Activated CD4-positive, alpha-beta T cell treated with anti-CD3 and anti-CD28 coated beads, Interleukin-2, amount 10 ng/mL, durations not matched to agents 24 days and 14 days (primary cell): Measurements from ENCODE around the gene UGT1A3. TPM values are rescaled to one million over a fixed set of nuclear protein-coding genes. Genes with fewer than 3 reads are reported as not detected.
"Not testable (repeated sequence)": the region's sequence is repeated elsewhere in the genome, so short reads cannot be mapped to it uniquely, and the experiment has no call there.

Experiments
- DNase-seq: peaks from one replicate; pipeline ENCODE4 v3.0.0; 2022
- H3K27ac Mint-ChIP-seq: one replicate; pipeline ENCODE4 v1.8.0; 2022; ENCODE audit warnings: mild to moderate bottlenecking, mixed read lengths
- H3K27me3 Mint-ChIP-seq: one replicate; pipeline ENCODE4 v1.8.0; 2022; ENCODE audit warnings: mixed read lengths
- H3K36me3 Mint-ChIP-seq: one replicate; pipeline ENCODE4 v1.8.0; 2022; ENCODE audit warnings: low read depth, mild to moderate bottlenecking, mixed read lengths
- H3K4me1 Mint-ChIP-seq: one replicate; pipeline ENCODE4 v1.8.0; 2021; ENCODE audit warnings: mixed read lengths
- H3K4me3 Mint-ChIP-seq: one replicate; pipeline ENCODE4 v1.8.0; 2022; ENCODE audit warnings: mild to moderate bottlenecking, moderate library complexity, mixed read lengths
- H3K9me3 Mint-ChIP-seq: one replicate; pipeline ENCODE4 v1.8.0; 2021; ENCODE audit warnings: mixed read lengths
- intact Hi-C: fragments of 100-400 bp; cut with micrococcal nuclease; formaldehyde crosslinking; loops from one replicate; pipeline ENCODE4 v1.15.1; 2023
- total RNA-seq: library from RNA; stranded (reverse); gene quantifications from 2 replicates; pipeline ENCODE4 v1.2.3, GENCODE V29; 2022

The UGT1A3 gene
- total RNA-seq, 1 donor from 2014 or later = not detected

DNA sequence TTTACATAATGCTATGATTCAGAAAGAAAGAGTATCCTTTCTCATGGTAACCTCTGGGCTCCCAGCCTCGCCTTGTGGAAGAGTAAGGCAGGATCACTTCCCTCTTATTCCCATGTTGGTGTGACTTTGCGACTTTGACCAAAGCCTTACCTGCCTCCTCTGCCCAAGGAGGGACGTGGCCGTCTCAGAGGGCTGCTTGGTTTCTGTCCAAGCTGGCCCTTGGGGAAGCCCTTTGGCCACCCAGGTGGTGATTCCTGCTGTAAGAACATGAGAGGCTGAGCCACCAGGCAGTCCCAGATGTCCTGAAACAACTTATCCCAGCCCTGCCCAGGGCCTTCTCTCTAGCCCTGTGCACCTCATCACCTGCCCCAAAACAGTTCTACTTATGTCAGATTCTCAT lies 30.1 kb upstream of the UGT1A3 start:
- H3K27me3 Mint-ChIP-seq = peaks cover 23% of the 10 kb centered on the region
- no peaks in the 10 kb centered on the region for H3K9me3 Mint-ChIP-seq
- intact Hi-C loops = no loop called here
- H3K4me1 Mint-ChIP-seq = no peaks in the 10 kb centered on the region
- no peak overlapping the region for H3K4me3 Mint-ChIP-seq
- H3K27ac Mint-ChIP-seq = no peak overlapping the region
- no peaks in the 10 kb centered on the region for H3K36me3 Mint-ChIP-seq
- DNase-seq = no peak

DNA sequence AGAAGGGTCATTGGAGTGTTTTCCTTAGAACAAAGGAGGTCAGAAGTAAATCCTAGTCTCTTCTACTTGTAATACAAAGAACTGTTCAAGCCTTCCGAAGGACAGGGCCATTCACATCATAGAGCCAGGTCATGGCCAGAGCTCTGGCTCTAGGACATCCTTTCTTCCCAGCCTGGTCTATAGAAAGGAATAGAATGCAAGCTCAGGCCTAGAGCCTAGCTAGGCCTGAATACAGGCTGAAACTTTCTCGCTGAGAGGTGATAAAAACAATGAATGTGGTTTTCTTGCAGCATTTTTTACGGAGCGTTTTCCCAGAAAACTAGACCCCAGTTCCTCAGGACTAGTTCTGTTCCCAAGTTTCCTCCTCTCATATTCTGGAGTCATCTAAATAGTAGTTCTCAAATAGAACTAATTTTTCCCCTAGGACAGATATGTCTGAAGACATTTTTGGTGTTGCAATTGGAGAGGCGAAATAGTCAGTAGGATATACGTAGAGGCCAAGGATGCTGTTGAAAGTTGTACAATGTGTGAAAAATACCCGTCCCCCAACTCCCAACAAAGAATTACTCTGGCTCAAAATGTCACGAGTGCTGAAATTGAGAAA lies 29.3 kb upstream of the UGT1A3 start:
- H3K27me3 Mint-ChIP-seq = peaks cover 25% of the 10 kb centered on the region
- H3K4me1 Mint-ChIP-seq = no peaks in the 10 kb centered on the region

DNA sequence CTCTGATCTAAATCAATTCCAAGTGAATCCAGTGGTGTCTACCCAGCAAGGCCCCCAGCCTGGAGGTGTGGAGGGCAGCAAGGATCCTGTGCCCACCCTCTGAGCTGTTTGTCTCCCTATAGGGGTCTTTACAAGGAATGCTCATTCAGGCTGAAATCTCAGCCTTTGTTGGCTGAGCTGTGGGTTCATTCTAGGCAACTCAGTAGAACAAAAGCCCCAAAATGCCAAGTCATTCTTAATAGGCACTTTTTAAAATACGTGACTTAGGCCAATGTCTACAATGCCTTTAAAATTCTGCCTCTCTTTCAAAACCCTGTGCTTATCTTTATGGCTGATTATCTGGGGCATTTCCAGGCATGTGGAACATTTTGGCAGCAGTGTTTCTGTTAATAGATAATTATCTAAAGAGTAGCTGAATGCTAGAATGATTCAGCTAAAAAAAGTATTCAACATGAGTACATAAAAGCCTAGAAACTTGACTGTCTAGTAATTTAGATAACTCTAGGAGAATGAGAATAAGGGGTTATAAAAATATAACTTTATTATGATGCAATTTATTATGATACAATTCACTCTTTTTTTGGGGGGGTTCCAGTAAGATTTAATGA lies 28.7 kb upstream of the UGT1A3 start:
- Mint-ChIP-seq H3K36me3 (no peaks in the 10 kb centered on the region), H3K27me3 (peaks cover 26% of the 10 kb centered on the region), H3K9me3 (no peaks in the 10 kb centered on the region), H3K27ac (no peak overlapping the region), H3K4me1 (no peaks in the 10 kb centered on the region), H3K4me3 (no peak overlapping the region)
- DNase-seq = no peak
- intact Hi-C loops = no loop called here

More for the DNA sequence above, 29.3 kb upstream of the UGT1A3 start:
- intact Hi-C loops = no loop called here
- DNase-seq = no peak
- H3K36me3 Mint-ChIP-seq = no peaks in the 10 kb centered on the region
- no peak overlapping the region for H3K4me3 Mint-ChIP-seq
- no peak overlapping the region for H3K27ac Mint-ChIP-seq
- no peaks in the 10 kb centered on the region for H3K9me3 Mint-ChIP-seq

DNA sequence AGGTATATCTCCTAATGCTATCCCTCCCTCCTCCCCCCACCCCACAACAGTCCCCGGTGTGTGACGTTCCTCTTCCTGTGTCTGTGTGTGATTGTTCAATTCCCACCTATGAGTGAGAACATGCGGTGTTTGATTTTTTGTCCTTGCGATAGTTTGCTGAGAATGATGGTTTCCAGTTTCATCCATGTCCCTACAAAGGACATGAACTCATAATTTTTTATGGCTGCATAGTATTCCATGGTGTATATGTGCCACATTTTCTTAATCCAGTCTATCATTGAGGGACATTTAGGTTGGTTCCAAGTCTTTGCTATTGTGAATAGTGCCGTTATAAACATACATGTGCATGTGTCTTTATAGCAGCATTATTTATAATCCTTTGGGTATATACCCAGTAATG lies 28.0 kb upstream of the UGT1A3 start:
- intact Hi-C loops, H3K4me3 Mint-ChIP-seq, H3K9me3 Mint-ChIP-seq, H3K36me3 Mint-ChIP-seq, H3K27ac Mint-ChIP-seq, DNase-seq, H3K4me1 Mint-ChIP-seq: not testable (repeated sequence)
- H3K27me3 Mint-ChIP-seq = peaks cover 29% of the 10 kb centered on the region

DNA sequence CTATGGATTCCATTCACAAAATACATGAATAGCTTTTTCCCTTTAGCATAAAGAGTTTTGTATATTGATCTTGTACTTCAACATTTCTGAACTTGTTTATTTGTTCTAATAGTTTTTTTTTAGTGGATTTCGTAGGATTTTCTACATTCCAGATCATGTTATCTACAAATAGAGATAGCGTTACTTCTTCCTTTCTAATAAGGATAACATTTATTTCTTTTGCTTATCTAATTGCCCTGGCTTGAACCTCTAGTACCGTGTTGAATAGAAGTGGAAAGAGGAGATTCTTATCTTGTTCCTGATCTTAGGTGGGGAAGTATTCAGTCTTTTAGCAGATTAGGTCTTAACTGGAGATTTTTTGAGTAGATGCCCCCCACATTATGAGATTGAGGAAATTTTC lies 26.6 kb upstream of the UGT1A3 start:
- intact Hi-C loops = no loop called here
- Mint-ChIP-seq H3K4me3 (no peak overlapping the region), H3K27ac (no peak overlapping the region), H3K4me1 (no peaks in the 10 kb centered on the region), H3K27me3 (peaks cover 21% of the 10 kb centered on the region), H3K36me3 (no peaks in the 10 kb centered on the region), H3K9me3 (no peaks in the 10 kb centered on the region)
- DNase-seq = no peak

DNA sequence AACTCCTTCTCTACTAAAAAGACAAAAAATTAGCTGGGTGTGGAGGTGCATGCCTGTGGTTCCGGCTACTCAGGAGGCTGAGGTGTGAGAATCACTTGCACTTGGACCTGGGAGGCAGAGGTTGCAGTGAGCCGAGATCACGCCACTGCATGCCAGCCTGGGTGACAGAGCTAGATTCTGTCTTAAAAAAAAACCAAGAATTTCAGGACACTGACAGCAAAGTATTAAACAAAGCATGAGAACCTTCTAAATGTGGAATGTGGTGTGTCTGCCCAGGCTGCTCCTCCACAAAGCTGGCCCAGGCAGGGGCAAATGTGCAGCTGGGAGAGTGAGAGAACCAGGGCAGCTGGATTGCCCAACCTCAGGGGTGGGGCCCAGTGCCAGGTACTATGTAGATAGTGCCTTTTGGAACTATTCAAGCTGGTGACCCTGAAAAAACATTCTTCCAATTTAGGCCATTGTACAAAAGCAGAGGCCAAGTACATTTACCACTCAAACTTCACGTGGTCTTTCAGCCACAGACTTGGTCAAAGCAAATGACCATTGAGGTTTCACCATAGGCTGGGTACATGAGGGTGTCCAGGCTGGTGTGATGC lies 22.8 kb upstream of the UGT1A3 start:
- intact Hi-C loops = no loop called here
- Mint-ChIP-seq H3K9me3 (no peaks in the 10 kb centered on the region), H3K4me3 (no peak overlapping the region), H3K27ac (no peak overlapping the region), H3K36me3 (no peaks in the 10 kb centered on the region), H3K27me3 (peaks cover 23% of the 10 kb centered on the region), H3K4me1 (no peaks in the 10 kb centered on the region)
- no peak for DNase-seq

DNA sequence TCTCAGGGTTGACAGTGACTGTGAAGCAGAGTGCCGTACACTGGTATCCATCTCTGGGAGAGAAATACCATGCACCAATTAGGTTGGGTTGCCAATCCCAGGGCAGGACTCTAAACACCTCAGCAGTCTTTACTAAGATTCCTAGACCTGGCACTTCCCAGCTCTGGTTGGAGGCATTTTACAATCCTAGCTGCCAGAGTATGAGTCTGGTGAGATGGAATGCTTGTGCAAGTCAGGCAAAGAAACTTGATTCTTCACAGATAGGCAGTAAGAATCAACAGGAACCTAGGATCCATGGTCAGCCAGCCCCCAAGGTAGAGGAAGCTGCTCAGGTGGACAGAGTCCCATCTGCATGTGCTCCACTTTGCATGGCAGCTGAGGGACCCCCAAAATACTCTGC lies 22.1 kb upstream of the UGT1A3 start:
- Mint-ChIP-seq H3K4me3 (no peak overlapping the region), H3K27me3 (peaks cover 21% of the 10 kb centered on the region), H3K36me3 (no peaks in the 10 kb centered on the region), H3K27ac (no peak overlapping the region), H3K9me3 (no peaks in the 10 kb centered on the region), H3K4me1 (no peaks in the 10 kb centered on the region)
- intact Hi-C loops = no loop called here
- DNase-seq = no peak

DNA sequence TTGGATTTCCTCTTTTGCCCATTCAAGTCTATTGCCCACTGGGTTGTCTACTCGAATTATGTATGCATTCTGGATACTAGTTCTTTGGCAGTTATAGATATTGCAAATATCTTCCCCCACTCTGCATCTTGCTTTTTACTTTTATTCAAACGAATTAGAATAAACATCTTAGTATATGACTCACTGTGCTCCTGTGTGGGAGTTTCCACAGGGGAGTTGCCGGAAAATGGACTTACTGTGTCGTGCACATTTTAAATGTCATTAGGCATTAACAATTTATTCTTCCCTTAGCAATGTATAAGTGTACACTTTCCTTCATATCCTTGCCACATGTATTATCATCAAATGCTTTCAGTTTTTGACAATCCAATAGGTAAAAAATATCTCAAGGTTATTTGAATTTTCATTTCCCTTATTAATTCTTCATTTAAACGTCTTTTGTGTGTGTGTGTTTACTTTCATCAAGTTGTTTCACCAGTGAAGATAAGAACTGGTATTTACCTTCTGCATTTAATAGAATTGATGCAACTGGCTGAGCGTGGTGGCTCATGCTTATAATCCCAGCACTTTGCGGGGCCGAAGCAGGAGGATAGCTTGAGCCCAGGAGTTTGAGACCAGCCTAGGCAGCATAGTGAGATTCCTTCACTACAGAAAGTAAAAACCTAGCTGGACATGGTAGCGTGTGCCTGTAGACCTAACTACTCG lies 20.8 kb upstream of the UGT1A3 start:
- no peak for DNase-seq
- no peaks in the 10 kb centered on the region for H3K9me3 Mint-ChIP-seq
- intact Hi-C loops = no loop called here
- no peak overlapping the region for H3K27ac Mint-ChIP-seq
- H3K4me3 Mint-ChIP-seq = no peak overlapping the region
- no peaks in the 10 kb centered on the region for H3K4me1 Mint-ChIP-seq
- peaks cover 20% of the 10 kb centered on the region for H3K27me3 Mint-ChIP-seq
- H3K36me3 Mint-ChIP-seq = no peaks in the 10 kb centered on the region

DNA sequence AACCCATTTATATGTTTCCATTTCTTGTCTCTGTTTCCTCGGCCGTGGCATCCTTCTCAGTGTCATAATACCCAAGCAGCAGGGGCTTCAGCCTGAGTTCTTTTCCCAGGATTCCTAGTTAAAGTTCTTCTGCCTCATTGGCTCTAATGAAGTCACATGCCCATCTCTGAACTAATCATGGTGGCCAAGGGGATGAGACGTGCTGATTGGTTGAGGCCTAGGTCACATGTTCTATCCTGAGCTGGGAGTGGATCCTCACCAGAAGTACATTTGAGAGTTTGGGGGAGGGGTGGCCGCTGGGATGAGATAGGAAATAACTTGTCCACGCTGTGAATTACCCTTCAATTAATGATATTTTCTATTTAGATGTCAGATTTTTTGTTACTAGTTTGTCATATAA lies 19.9 kb upstream of the UGT1A3 start:
- H3K4me1 Mint-ChIP-seq = no peaks in the 10 kb centered on the region
- intact Hi-C loops = no loop called here
- H3K27me3 Mint-ChIP-seq = peaks cover 22% of the 10 kb centered on the region
- no peaks in the 10 kb centered on the region for H3K36me3 Mint-ChIP-seq
- H3K27ac Mint-ChIP-seq = no peak overlapping the region
- no peaks in the 10 kb centered on the region for H3K9me3 Mint-ChIP-seq
- DNase-seq = no peak
- no peak overlapping the region for H3K4me3 Mint-ChIP-seq

DNA sequence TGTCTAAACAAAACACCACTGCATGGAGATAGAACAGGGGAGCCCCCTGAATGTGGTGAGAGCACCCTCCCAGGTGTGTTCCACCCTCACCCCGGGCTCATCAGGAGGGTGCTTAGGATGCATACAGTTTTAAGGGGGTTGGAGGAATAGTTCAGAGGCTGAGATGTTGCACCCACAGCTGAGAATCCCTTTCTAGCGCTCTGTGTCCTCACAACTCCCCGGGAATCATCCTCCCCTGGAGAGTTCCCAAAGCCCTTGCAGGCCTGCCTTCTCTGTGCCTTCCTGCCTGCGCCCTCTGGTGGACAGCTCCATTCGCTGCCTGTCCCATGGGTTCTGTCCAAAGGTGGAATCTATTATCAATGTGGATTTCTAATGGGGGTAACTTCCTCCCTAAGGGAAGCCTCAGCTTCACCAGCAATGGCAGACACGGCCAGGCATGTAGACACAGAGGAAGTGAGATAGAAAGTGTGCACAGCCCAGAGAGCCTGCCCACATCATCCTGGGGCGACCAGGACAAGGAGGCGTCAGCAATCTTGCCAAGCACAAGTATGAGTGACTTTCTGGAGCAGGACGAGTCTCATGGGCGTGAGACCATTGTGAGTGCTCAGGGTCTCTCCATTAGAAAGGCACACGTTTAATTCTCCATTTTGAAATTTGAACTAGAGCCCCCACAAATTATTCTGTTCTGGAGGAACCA lies 17.4 kb upstream of the UGT1A3 start:
- Mint-ChIP-seq H3K4me1 (no peaks in the 10 kb centered on the region), H3K27me3 (peaks cover 24% of the 10 kb centered on the region), H3K36me3 (no peaks in the 10 kb centered on the region), H3K27ac (no peak overlapping the region), H3K9me3 (no peaks in the 10 kb centered on the region), H3K4me3 (no peak overlapping the region)
- intact Hi-C loops = no loop called here
- peak; percentile 89 for DNase-seq

DNA sequence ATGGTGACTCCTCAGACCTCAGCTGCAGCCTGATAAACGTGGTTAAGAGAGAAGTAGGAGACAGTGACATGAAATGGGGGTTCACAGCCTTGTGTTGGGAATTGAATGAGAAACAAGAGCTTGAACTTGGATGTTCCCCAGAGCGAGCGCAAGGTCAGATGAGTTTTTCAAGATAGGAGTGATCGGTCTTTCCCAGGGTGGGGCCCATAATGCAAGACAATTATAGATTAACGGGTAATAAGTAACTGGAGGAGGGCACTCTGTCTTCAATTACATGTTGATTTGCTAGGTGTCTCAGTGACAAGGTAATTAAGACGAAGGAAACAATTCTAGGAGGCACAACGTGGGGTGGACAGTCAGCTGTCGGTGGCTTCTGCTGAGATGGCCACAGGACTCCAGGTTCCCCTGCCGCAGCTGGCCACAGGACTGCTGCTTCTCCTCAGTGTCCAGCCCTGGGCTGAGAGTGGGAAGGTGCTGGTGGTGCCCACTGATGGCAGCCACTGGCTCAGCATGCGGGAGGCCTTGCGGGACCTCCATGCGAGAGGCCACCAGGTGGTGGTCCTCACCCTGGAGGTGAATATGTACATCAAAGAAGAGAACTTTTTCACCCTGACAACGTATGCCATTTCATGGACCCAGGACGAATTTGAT lies 16.1 kb upstream of the UGT1A3 start, which contains the start of gene UGT1A5:
Gene UGT1A5, plus strand, starts transcription at position 297 of the 651 bp plus-strand sequence. Its CDS starts 85 bp downstream, at position 382.
- Mint-ChIP-seq H3K4me1 (no peaks in the 10 kb centered on the region), H3K27me3 (peaks cover 19% of the 10 kb centered on the region), H3K27ac (no peak within 1 kb of the TSS), H3K9me3 (no peaks in the 10 kb centered on the region), H3K4me3 (no peak within 1 kb of the TSS), H3K36me3 (no peaks in the 10 kb centered on the region)
- intact Hi-C loops = no loop called here
- no peak for DNase-seq

DNA sequence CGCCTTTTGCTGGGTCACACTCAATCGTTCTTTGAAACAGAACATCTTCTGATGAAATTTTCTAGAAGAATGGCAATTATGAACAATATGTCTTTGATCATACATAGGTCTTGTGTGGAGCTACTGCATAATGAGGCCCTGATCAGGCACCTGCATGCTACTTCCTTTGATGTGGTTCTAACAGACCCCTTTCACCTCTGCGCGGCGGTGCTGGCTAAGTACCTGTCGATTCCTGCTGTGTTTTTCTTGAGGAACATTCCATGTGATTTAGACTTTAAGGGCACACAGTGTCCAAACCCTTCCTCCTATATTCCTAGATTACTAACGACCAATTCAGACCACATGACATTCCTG lies 15.6 kb upstream of the UGT1A3 start:
- Mint-ChIP-seq H3K4me3 (no peak overlapping the region), H3K27ac (no peak overlapping the region), H3K36me3 (no peaks in the 10 kb centered on the region), H3K27me3 (peaks cover 20% of the 10 kb centered on the region), H3K4me1 (no peaks in the 10 kb centered on the region), H3K9me3 (no peaks in the 10 kb centered on the region)
- intact Hi-C loops = no loop called here
- no peak for DNase-seq

DNA sequence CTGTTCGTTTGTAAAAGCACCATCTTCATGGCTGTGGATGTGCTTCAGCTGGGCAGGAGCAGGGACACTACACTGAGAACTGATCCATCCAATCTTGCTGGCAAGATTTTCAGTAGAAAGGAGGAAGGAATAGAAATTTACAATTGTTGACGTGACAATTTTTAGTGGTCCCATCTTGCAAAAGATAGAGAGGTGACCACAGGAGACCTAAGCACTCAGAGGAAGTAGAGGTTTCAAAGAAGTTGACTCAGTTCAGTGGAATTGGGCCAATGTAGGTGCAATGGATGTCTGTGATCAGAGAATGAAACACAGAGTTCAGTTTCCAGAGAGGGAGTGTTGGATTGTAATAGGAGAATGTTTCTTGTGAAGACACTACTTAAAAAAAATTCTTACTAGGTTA lies 14.7 kb upstream of the UGT1A3 start:
- H3K27ac Mint-ChIP-seq = no peak overlapping the region
- H3K4me1 Mint-ChIP-seq = no peaks in the 10 kb centered on the region
- no peak overlapping the region for H3K4me3 Mint-ChIP-seq
- H3K36me3 Mint-ChIP-seq = no peaks in the 10 kb centered on the region
- DNase-seq = no peak
- intact Hi-C loops = no loop called here
- H3K9me3 Mint-ChIP-seq = no peaks in the 10 kb centered on the region
- peaks cover 21% of the 10 kb centered on the region for H3K27me3 Mint-ChIP-seq
